HEK293 (cell line): ENCODE results near the gene PCNX3.

ENCODE experiments used
- CTCF ChIA-PET: fragments of 350-600 bp; formaldehyde crosslinking; extraction: SDS; loops from one replicate; lab custom pipeline; 2021; ENCODE audit warnings: antibody characterized with exemption; lab: Yijun Ruan, JAX
- POLR2A ChIA-PET: fragments of 300-600 bp; formaldehyde crosslinking; extraction: SDS; loops from one replicate; lab custom pipeline; 2020; ENCODE audit warnings: antibody characterized with exemption, inconsistent platforms; lab: Yijun Ruan, JAX
- H3K27ac ChIP-seq: fragments of 200-500 bp; sonication (Bioruptor generic); 2 replicates; pipeline ENCODE4 v1.5.1; 2014; ENCODE audit warnings: low read depth, low read length, control low read depth, inconsistent platforms; ENCODE audit errors: extremely low read depth
- H3K36me3 ChIP-seq, 2 experiments: fragments of 200-500 bp in 1 of 2; sonication (Bioruptor generic) in 1 of 2; 1 replicate in 1 of 2; 2 replicates in 1 of 2; pipeline ENCODE4 v1.5.1; 2014 to 2017; ENCODE audit warnings: inconsistent platforms in 2 of 2, low read length in 2 of 2; ENCODE audit not compliant: control insufficient read depth in 2 of 2, insufficient read depth in 1 of 2
- H3K4me1 ChIP-seq: fragments of 200-500 bp; sonication (Bioruptor generic); 2 replicates; pipeline ENCODE4 v1.5.1; 2014; ENCODE audit warnings: mild to moderate bottlenecking, low read length, inconsistent platforms; ENCODE audit not compliant: control insufficient read depth, insufficient read depth
- H3K4me3 ChIP-seq: 2 replicates; pipeline ENCODE4 v1.5.1; 2011; ENCODE audit warnings: low read depth, mild to moderate bottlenecking, control low read depth, low read length, moderate library complexity
- H3K9me3 ChIP-seq: fragments of 200-500 bp; sonication (Bioruptor generic); 2 replicates; pipeline ENCODE4 v1.5.1; 2014; ENCODE audit warnings: low read depth, low read length, inconsistent platforms; ENCODE audit not compliant: control insufficient read depth, insufficient read depth
- FEZF1 ChIP-seq: fragments of 450-650 bp; formaldehyde crosslinking; IDR thresholded peaks from 2 replicates; pipeline ENCODE4 v1.5.1; 2016; ENCODE audit warnings: missing biosample characterization, missing genetic modification characterization
- KLF10 ChIP-seq: fragments of 450-650 bp; IDR thresholded peaks from 2 replicates; pipeline ENCODE4 v1.5.1; 2018; ENCODE audit warnings: missing biosample characterization, mild to moderate bottlenecking, missing genetic modification characterization
- KLF9 ChIP-seq: fragments of 450-650 bp; formaldehyde crosslinking; IDR thresholded peaks from 2 replicates; pipeline ENCODE4 v1.5.1; 2016; ENCODE audit warnings: missing biosample characterization, missing genetic modification characterization, low read depth
- SALL2 ChIP-seq: fragments of 450-650 bp; formaldehyde crosslinking; IDR thresholded peaks from 2 replicates; pipeline ENCODE4 v1.5.0; 2017; ENCODE audit warnings: missing biosample characterization, mild to moderate bottlenecking, missing genetic modification characterization, borderline replicate concordance
- SP2 ChIP-seq: fragments of 450-650 bp; formaldehyde crosslinking; IDR thresholded peaks from 2 replicates; pipeline ENCODE4 v1.5.1; 2016; ENCODE audit warnings: missing biosample characterization, missing genetic modification characterization
- SP3 ChIP-seq: fragments of 450-650 bp; formaldehyde crosslinking; IDR thresholded peaks from 2 replicates; pipeline ENCODE4 v1.5.1; 2016; ENCODE audit warnings: missing biosample characterization, missing genetic modification characterization
- SP7 ChIP-seq: fragments of 450-650 bp; formaldehyde crosslinking; IDR thresholded peaks from 2 replicates; pipeline ENCODE4 v1.5.1; 2016; ENCODE audit warnings: missing biosample characterization, missing genetic modification characterization
- ZBTB17 ChIP-seq: fragments of 450-650 bp; formaldehyde crosslinking; IDR thresholded peaks from 2 replicates; pipeline ENCODE4 v1.5.1; 2016; ENCODE audit warnings: missing biosample characterization, missing genetic modification characterization
- ZBTB8A ChIP-seq: fragments of 450-650 bp; formaldehyde crosslinking; IDR thresholded peaks from 2 replicates; pipeline ENCODE4 v1.5.1; 2016; ENCODE audit warnings: missing biosample characterization, missing genetic modification characterization
- ZFHX2 ChIP-seq: fragments of 450-650 bp; formaldehyde crosslinking; conservative IDR thresholded peaks from 2 replicates; pipeline ENCODE4 v1.5.1; 2016; ENCODE audit warnings: missing biosample characterization, missing genetic modification characterization
- ZFP69B ChIP-seq: fragments of 450-650 bp; formaldehyde crosslinking; IDR thresholded peaks from 2 replicates; pipeline ENCODE4 v1.5.1; 2016; ENCODE audit warnings: missing biosample characterization, missing genetic modification characterization
- TF ChIP-seq, protein P1 (sequence below): fragments of 450-650 bp; formaldehyde crosslinking; IDR thresholded peaks from 2 replicates; pipeline ENCODE4 v1.5.1; 2016; ENCODE audit warnings: missing biosample characterization, missing genetic modification characterization
- TF ChIP-seq, protein P2 (sequence below): fragments of 450-650 bp; formaldehyde crosslinking; IDR thresholded peaks from 2 replicates; pipeline ENCODE4 v1.5.1; 2016; ENCODE audit warnings: missing biosample characterization, missing genetic modification characterization
- TF ChIP-seq, protein P3 (sequence below): fragments of 450-650 bp; formaldehyde crosslinking; optimal IDR thresholded peaks from 2 replicates; pipeline ENCODE3; 2016; ENCODE audit warnings: missing biosample characterization, mild to moderate bottlenecking, missing genetic modification characterization
- TF ChIP-seq, protein P4 (sequence below): fragments of 450-650 bp; formaldehyde crosslinking; IDR thresholded peaks from 2 replicates; pipeline ENCODE4 v1.5.1; 2016; ENCODE audit warnings: missing biosample characterization, missing genetic modification characterization

PCNX3 gene

DNA sequence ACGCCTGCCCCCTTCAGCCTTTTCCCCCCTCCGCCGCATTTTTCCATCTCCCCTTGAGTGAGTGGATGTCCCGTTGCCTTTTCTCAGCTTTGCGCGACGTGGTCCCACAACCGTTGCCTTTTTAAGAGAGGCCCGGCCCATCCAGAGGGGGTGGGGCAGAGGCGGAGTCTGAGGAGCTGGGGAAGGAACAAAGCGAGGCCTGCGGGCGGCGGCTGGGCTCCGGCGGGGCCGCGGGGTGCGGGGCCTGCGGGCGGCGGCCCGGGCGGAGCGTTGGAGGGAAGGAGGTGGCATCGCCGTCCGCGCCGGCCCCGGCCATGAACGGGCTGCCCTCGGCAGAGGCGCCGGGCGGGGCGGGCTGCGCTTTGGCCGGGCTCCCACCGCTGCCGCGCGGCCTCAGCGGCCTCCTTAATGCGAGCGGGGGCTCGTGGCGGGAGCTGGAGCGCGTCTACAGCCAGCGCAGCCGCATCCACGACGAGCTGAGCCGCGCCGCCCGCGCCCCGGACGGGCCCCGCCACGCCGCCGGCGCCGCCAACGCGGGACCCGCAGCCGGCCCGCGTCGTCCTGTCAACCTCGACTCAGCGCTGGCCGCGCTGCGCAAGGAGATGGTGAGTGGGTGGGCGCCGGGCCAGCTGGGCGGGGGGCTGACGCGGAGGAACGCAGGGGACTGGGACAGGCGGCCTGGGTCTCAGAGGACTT lies 43.1 kb upstream of the PCNX3 start, which contains the start of gene FAM89B:
Gene FAM89B, plus strand, starts transcription at position 183 of the 696 bp plus-strand sequence. Its CDS starts 132 bp downstream, at position 315.
- peak within 1 kb of the TSS; percentile 74 for H3K4me3 ChIP-seq
- peak within 1 kb of the TSS; percentile 83; the same call in 1 of the 2 replicates for H3K27ac ChIP-seq
- H3K4me1 ChIP-seq: peaks cover 17% of the 10 kb centered on the region; the same call in 1 of the 2 replicates
- TF ChIP-seq ZFP69B (tag by site-specific recombination) (peak; percentile 100), FEZF1 (tag by site-specific recombination) (0 out of 2 replicates have a peak, but pooled peaks have one; percentile 13), KLF9 (tag by site-specific recombination) (peak; percentile 75; the same call in 1 of the 2 replicates), SP2 (tag by site-specific recombination) (peak; percentile 38; the same call in 1 of the 2 replicates), ZFHX2 (tag by site-specific recombination) (0 out of 2 replicates have a peak, but pooled peaks have one; percentile 16), KLF10 (peak; percentile 78; the same call in 1 of the 2 replicates), SP7 (tag by site-specific recombination) (0 out of 2 replicates have a peak, but pooled peaks have one; percentile 17), SALL2 (tag by site-specific recombination) (no peak), ZBTB17 (tag by site-specific recombination) (no peak; the same call in 1 of the 2 replicates), SP3 (peak; percentile 72), ZBTB8A (tag by site-specific recombination) (peak; percentile 46; the same call in 1 of the 2 replicates)
- TF ChIP-seq, protein P1, sequence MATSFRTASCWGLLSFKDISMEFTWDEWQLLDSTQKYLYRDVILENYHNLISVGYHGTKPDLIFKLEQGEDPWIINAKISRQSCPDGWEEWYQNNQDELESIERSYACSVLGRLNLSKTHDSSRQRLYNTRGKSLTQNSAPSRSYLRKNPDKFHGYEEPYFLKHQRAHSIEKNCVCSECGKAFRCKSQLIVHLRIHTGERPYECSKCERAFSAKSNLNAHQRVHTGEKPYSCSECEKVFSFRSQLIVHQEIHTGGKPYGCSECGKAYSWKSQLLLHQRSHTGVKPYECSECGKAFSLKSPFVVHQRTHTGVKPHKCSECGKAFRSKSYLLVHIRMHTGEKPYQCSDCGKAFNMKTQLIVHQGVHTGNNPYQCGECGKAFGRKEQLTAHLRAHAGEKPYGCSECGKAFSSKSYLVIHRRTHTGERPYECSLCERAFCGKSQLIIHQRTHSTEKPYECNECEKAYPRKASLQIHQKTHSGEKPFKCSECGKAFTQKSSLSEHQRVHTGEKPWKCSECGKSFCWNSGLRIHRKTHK (tag by site-specific recombination): no peak
- TF ChIP-seq, protein P2, sequence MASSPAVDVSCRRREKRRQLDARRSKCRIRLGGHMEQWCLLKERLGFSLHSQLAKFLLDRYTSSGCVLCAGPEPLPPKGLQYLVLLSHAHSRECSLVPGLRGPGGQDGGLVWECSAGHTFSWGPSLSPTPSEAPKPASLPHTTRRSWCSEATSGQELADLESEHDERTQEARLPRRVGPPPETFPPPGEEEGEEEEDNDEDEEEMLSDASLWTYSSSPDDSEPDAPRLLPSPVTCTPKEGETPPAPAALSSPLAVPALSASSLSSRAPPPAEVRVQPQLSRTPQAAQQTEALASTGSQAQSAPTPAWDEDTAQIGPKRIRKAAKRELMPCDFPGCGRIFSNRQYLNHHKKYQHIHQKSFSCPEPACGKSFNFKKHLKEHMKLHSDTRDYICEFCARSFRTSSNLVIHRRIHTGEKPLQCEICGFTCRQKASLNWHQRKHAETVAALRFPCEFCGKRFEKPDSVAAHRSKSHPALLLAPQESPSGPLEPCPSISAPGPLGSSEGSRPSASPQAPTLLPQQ (tag by site-specific recombination): peak; percentile 100
- TF ChIP-seq, protein P3, sequence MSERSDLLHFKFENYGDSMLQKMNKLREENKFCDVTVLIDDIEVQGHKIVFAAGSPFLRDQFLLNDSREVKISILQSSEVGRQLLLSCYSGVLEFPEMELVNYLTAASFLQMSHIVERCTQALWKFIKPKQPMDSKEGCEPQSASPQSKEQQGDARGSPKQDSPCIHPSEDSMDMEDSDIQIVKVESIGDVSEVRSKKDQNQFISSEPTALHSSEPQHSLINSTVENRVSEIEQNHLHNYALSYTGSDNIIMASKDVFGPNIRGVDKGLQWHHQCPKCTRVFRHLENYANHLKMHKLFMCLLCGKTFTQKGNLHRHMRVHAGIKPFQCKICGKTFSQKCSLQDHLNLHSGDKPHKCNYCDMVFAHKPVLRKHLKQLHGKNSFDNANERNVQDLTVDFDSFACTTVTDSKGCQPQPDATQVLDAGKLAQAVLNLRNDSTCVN (tag by site-specific recombination): peak; percentile 14
- TF ChIP-seq, protein P4, sequence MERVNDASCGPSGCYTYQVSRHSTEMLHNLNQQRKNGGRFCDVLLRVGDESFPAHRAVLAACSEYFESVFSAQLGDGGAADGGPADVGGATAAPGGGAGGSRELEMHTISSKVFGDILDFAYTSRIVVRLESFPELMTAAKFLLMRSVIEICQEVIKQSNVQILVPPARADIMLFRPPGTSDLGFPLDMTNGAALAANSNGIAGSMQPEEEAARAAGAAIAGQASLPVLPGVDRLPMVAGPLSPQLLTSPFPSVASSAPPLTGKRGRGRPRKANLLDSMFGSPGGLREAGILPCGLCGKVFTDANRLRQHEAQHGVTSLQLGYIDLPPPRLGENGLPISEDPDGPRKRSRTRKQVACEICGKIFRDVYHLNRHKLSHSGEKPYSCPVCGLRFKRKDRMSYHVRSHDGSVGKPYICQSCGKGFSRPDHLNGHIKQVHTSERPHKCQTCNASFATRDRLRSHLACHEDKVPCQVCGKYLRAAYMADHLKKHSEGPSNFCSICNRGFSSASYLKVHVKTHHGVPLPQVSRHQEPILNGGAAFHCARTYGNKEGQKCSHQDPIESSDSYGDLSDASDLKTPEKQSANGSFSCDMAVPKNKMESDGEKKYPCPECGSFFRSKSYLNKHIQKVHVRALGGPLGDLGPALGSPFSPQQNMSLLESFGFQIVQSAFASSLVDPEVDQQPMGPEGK: 0 out of 2 replicates have a peak, but pooled peaks have one; percentile 22
- H3K9me3 ChIP-seq: no peaks in the 10 kb centered on the region
- ChIA-PET POLR2A (interaction anchor here (0.5 to 4.2 kb wide), 22 partner anchors 11 to 320 kb away, joined by 3 to 39 read pairs (median 4); partner anchors contain the start of genes DPF2, KAT5, LTBP3 and MALAT1), CTCF (interaction anchor here (0.6 to 5.6 kb wide), 20 partner anchors 10 to 437 kb away, joined by 3 to 133 read pairs (median 4); partner anchors contain the start of genes KAT5 and LTBP3)
- peaks cover 0 to 17% of the 10 kb centered on the region in 2 experiments; a peak in 1 of 3 replicates for H3K36me3 ChIP-seq
